Measurements from ENCODE around the gene PSMD2. TPM values are rescaled to one million over a fixed set of nuclear protein-coding genes. Genes with fewer than 3 reads are reported as not detected.

Gene PSMD2
- total RNA-seq, 1 experiment from 2014 or later, result 359 TPM

DNA sequence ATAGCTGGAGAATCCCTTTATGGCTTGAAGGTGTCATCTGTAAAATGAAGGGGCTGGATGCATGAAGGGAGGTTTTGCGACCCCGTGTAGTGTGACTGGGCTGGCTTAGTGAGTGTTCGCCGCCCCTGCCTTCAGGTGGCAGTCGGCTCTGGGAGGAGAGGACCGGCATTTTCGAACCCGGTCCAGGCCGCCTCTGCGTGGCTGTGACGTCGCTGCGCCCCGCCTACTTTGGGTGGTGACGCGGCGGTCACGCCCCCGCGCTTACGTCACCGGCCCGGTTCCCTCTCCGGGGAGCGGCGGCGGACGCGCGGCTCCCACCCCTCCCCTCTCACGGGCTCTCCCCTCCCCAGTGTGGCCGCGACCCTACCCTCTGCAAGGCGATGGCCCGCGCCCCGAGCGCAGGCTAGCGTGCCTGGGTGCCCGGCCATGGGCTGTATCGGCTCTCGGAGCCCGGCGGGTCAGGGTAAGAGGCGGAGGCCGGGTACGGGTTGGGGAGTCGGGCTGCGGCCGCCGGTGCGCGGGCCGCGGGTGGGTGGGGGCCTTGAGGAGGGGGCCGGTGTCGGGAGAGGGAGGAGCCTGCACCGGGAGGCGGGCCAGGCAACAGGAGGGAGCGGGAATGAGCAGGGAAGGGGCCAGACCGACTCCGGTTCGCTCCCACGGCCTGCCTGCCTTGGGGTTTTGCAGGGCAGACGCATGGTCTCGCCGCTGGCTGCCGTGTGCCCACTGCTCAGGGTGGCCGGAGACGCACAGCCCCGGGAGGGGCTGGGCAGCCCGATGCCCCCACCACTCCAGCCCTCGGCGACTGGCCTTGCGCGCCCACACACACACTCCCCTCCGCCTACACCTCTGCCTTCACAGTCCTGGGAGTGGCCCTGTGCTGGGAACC lies 36.9 kb downstream of the PSMD2 start (continued):
- TF ChIP-seq, protein P1, sequence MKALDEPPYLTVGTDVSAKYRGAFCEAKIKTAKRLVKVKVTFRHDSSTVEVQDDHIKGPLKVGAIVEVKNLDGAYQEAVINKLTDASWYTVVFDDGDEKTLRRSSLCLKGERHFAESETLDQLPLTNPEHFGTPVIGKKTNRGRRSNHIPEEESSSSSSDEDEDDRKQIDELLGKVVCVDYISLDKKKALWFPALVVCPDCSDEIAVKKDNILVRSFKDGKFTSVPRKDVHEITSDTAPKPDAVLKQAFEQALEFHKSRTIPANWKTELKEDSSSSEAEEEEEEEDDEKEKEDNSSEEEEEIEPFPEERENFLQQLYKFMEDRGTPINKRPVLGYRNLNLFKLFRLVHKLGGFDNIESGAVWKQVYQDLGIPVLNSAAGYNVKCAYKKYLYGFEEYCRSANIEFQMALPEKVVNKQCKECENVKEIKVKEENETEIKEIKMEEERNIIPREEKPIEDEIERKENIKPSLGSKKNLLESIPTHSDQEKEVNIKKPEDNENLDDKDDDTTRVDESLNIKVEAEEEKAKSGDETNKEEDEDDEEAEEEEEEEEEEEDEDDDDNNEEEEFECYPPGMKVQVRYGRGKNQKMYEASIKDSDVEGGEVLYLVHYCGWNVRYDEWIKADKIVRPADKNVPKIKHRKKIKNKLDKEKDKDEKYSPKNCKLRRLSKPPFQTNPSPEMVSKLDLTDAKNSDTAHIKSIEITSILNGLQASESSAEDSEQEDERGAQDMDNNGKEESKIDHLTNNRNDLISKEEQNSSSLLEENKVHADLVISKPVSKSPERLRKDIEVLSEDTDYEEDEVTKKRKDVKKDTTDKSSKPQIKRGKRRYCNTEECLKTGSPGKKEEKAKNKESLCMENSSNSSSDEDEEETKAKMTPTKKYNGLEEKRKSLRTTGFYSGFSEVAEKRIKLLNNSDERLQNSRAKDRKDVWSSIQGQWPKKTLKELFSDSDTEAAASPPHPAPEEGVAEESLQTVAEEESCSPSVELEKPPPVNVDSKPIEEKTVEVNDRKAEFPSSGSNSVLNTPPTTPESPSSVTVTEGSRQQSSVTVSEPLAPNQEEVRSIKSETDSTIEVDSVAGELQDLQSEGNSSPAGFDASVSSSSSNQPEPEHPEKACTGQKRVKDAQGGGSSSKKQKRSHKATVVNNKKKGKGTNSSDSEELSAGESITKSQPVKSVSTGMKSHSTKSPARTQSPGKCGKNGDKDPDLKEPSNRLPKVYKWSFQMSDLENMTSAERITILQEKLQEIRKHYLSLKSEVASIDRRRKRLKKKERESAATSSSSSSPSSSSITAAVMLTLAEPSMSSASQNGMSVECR (CRISPR knock-in tag; IDR thresholded peaks at IDR 0.05; ENCODE audit: borderline replicate concordance), result peak; percentile 70; the same call in 1 of the 2 replicates
- TF ChIP-seq, protein P2, sequence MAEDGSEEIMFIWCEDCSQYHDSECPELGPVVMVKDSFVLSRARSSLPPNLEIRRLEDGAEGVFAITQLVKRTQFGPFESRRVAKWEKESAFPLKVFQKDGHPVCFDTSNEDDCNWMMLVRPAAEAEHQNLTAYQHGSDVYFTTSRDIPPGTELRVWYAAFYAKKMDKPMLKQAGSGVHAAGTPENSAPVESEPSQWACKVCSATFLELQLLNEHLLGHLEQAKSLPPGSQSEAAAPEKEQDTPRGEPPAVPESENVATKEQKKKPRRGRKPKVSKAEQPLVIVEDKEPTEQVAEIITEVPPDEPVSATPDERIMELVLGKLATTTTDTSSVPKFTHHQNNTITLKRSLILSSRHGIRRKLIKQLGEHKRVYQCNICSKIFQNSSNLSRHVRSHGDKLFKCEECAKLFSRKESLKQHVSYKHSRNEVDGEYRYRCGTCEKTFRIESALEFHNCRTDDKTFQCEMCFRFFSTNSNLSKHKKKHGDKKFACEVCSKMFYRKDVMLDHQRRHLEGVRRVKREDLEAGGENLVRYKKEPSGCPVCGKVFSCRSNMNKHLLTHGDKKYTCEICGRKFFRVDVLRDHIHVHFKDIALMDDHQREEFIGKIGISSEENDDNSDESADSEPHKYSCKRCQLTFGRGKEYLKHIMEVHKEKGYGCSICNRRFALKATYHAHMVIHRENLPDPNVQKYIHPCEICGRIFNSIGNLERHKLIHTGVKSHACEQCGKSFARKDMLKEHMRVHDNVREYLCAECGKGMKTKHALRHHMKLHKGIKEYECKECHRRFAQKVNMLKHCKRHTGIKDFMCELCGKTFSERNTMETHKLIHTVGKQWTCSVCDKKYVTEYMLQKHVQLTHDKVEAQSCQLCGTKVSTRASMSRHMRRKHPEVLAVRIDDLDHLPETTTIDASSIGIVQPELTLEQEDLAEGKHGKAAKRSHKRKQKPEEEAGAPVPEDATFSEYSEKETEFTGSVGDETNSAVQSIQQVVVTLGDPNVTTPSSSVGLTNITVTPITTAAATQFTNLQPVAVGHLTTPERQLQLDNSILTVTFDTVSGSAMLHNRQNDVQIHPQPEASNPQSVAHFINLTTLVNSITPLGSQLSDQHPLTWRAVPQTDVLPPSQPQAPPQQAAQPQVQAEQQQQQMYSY (CRISPR knock-in tag; IDR thresholded peaks at IDR 0.05), result peak; percentile 59; the same call in 1 of the 2 replicates
- no peak for TF ChIP-seq TEAD4 (CRISPR knock-in tag; IDR thresholded peaks at IDR 0.05)
- no peak for TF ChIP-seq NR1H2 (CRISPR knock-in tag; IDR thresholded peaks at IDR 0.05)
- TF ChIP-seq ZNF263 (CRISPR knock-in tag; IDR thresholded peaks at IDR 0.05; ENCODE audit: low read depth), result no peak
- TF ChIP-seq CBFB (CRISPR knock-in tag; IDR thresholded peaks at IDR 0.05; ENCODE audit: low read depth), result no peak
- TF ChIP-seq, protein P3, sequence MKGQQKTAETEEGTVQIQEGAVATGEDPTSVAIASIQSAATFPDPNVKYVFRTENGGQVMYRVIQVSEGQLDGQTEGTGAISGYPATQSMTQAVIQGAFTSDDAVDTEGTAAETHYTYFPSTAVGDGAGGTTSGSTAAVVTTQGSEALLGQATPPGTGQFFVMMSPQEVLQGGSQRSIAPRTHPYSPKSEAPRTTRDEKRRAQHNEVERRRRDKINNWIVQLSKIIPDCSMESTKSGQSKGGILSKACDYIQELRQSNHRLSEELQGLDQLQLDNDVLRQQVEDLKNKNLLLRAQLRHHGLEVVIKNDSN (CRISPR knock-in tag; IDR thresholded peaks at IDR 0.05), result peak; percentile 71
- no peak for TF ChIP-seq KAT7 (CRISPR knock-in tag; IDR thresholded peaks at IDR 0.05; ENCODE audit: borderline replicate concordance)
- no peak for TF ChIP-seq ZNF396 (CRISPR knock-in tag; IDR thresholded peaks at IDR 0.05; ENCODE audit: borderline replicate concordance)
- TF ChIP-seq, protein P4, sequence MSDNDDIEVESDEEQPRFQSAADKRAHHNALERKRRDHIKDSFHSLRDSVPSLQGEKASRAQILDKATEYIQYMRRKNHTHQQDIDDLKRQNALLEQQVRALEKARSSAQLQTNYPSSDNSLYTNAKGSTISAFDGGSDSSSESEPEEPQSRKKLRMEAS (CRISPR knock-in tag; IDR thresholded peaks at IDR 0.05), result peak; percentile 59; the same call in 1 of the 2 replicates
- TF ChIP-seq, protein P5, sequence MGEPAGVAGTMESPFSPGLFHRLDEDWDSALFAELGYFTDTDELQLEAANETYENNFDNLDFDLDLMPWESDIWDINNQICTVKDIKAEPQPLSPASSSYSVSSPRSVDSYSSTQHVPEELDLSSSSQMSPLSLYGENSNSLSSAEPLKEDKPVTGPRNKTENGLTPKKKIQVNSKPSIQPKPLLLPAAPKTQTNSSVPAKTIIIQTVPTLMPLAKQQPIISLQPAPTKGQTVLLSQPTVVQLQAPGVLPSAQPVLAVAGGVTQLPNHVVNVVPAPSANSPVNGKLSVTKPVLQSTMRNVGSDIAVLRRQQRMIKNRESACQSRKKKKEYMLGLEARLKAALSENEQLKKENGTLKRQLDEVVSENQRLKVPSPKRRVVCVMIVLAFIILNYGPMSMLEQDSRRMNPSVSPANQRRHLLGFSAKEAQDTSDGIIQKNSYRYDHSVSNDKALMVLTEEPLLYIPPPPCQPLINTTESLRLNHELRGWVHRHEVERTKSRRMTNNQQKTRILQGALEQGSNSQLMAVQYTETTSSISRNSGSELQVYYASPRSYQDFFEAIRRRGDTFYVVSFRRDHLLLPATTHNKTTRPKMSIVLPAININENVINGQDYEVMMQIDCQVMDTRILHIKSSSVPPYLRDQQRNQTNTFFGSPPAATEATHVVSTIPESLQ (CRISPR knock-in tag; IDR thresholded peaks at IDR 0.05), result no peak
- TF ChIP-seq, protein P6, sequence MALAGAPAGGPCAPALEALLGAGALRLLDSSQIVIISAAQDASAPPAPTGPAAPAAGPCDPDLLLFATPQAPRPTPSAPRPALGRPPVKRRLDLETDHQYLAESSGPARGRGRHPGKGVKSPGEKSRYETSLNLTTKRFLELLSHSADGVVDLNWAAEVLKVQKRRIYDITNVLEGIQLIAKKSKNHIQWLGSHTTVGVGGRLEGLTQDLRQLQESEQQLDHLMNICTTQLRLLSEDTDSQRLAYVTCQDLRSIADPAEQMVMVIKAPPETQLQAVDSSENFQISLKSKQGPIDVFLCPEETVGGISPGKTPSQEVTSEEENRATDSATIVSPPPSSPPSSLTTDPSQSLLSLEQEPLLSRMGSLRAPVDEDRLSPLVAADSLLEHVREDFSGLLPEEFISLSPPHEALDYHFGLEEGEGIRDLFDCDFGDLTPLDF (CRISPR knock-in tag; IDR thresholded peaks at IDR 0.05), result peak; percentile 29; the same call in 1 of the 2 replicates
- TF ChIP-seq, protein P7, sequence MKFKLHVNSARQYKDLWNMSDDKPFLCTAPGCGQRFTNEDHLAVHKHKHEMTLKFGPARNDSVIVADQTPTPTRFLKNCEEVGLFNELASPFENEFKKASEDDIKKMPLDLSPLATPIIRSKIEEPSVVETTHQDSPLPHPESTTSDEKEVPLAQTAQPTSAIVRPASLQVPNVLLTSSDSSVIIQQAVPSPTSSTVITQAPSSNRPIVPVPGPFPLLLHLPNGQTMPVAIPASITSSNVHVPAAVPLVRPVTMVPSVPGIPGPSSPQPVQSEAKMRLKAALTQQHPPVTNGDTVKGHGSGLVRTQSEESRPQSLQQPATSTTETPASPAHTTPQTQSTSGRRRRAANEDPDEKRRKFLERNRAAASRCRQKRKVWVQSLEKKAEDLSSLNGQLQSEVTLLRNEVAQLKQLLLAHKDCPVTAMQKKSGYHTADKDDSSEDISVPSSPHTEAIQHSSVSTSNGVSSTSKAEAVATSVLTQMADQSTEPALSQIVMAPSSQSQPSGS (CRISPR knock-in tag; IDR thresholded peaks at IDR 0.05; ENCODE audit: borderline replicate concordance, low read depth), result no peak
- TF ChIP-seq ATF1 (CRISPR knock-in tag; IDR thresholded peaks at IDR 0.05), result peak; percentile 90
- no peak for TF ChIP-seq HMGA2 (CRISPR knock-in tag; IDR thresholded peaks at IDR 0.05)
- peak; percentile 92 for TF ChIP-seq CREM (CRISPR knock-in tag; IDR thresholded peaks at IDR 0.05)
- no peak for TF ChIP-seq IRF2 (CRISPR knock-in tag; IDR thresholded peaks at IDR 0.05; ENCODE audit: borderline replicate concordance, low read depth)
- no peak for TF ChIP-seq SMAD4 (CRISPR knock-in tag; IDR thresholded peaks at IDR 0.05)
- TF ChIP-seq PRRX2 (CRISPR knock-in tag; IDR thresholded peaks at IDR 0.05), result peak; percentile 84
- TF ChIP-seq ZNF138 (CRISPR knock-in tag; conservative IDR thresholded peaks at IDR 0.05), result no peak

Measured in WTC11 (cell line).